ENCODE results near the gene IL10RB.

DNA sequence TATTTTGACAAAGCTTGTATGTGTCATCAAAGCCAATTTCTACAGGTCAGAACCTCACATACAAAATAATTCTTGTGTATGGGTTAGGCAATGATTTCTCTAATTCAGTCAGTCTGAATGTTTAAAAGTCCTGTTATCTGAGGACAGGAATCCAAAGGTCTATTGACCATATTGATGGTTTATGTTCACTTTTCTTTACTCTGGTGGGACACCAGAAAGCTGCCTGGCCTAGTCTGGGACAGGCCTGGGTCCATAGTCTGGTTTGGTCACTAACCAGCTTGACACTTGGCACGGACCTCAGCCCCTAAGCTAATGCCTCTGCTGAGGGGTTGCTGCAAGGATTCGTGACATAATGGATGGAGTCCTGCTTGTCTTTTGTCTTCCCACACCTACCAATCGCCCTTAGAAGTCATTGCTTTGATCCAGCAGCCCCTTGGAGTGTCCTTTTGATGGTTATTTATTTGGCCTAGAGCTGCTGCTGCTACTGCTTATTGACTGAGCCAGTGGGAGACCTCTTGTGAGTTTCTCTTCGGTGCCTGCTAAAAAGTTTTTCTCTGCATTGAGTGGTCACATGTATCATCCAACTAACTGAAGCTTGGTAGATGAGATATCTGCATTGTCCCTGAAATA is 20.8 kb upstream of the IL10RB start:
- TF ChIP-seq, protein P1, sequence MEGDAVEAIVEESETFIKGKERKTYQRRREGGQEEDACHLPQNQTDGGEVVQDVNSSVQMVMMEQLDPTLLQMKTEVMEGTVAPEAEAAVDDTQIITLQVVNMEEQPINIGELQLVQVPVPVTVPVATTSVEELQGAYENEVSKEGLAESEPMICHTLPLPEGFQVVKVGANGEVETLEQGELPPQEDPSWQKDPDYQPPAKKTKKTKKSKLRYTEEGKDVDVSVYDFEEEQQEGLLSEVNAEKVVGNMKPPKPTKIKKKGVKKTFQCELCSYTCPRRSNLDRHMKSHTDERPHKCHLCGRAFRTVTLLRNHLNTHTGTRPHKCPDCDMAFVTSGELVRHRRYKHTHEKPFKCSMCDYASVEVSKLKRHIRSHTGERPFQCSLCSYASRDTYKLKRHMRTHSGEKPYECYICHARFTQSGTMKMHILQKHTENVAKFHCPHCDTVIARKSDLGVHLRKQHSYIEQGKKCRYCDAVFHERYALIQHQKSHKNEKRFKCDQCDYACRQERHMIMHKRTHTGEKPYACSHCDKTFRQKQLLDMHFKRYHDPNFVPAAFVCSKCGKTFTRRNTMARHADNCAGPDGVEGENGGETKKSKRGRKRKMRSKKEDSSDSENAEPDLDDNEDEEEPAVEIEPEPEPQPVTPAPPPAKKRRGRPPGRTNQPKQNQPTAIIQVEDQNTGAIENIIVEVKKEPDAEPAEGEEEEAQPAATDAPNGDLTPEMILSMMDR (IDR thresholded peaks at IDR 0.05), result no peak
- TF ChIP-seq POLR2AphosphoS5 (IDR thresholded peaks at IDR 0.05) (no peak), POLR2A (IDR thresholded peaks at IDR 0.05) (no peak)

All from breast epithelium (tissue), 3 donors.